Measurements from ENCODE around the gene DNAJA3. TPM values are rescaled to one million over a fixed set of nuclear protein-coding genes. Genes with fewer than 3 reads are reported as not detected.

Gene DNAJA3
- total RNA-seq, 1 donor = 31.0 TPM

- no peak for DNase-seq (ENCODE audit: low read depth in 2 of 3, low spot score in 2 of 3)
Observed at GRCh38 chr16:4428500-4428899, 2.8 kb downstream of the DNAJA3 start.

- DNase-seq (ENCODE audit: low read depth in 2 of 3, low spot score in 2 of 3) = no peak
Observed at GRCh38 chr16:4431023-4431422, 5.4 kb downstream of the DNAJA3 start.

GRCh38 chr16:4433228-4433627 lies 7.6 kb downstream of the DNAJA3 start:
- no peak for DNase-seq (ENCODE audit: low read depth in 2 of 3, low spot score in 2 of 3)

GRCh38 chr16:4433914-4434787 lies 8.5 kb downstream of the DNAJA3 start:
- DNase-seq (ENCODE audit: low read depth in 2 of 3, low spot score in 2 of 3) = no peak

- DNase-seq (ENCODE audit: low read depth in 2 of 3, low spot score in 2 of 3) = no peak
Observed at GRCh38 chr16:4435337-4436067, 9.8 kb downstream of the DNAJA3 start.

- no peak for DNase-seq (ENCODE audit: low read depth in 2 of 3, low spot score in 2 of 3)
Observed at GRCh38 chr16:4437366-4437765, 11.7 kb downstream of the DNAJA3 start.

- DNase-seq (ENCODE audit: low read depth in 2 of 3, low spot score in 2 of 3) = no peak
Observed at GRCh38 chr16:4442371-4442770, 16.7 kb downstream of the DNAJA3 start.

- DNase-seq (ENCODE audit: low read depth in 2 of 3, low spot score in 2 of 3) = no peak
Observed at GRCh38 chr16:4443271-4443670, 17.6 kb downstream of the DNAJA3 start.

- DNase-seq (ENCODE audit: low read depth in 2 of 3, low spot score in 2 of 3) = no peak
Observed at GRCh38 chr16:4443986-4444385, 18.3 kb downstream of the DNAJA3 start.

- no peak for DNase-seq (ENCODE audit: low read depth in 2 of 3, low spot score in 2 of 3)
Observed at GRCh38 chr16:4450430-4450829, 24.8 kb downstream of the DNAJA3 start.

- no peak for DNase-seq (ENCODE audit: low read depth in 2 of 3, low spot score in 2 of 3)
Observed at GRCh38 chr16:4450931-4451519, 25.4 kb downstream of the DNAJA3 start.

- DNase-seq (ENCODE audit: low read depth in 2 of 3, low spot score in 2 of 3) = no peak
Observed at GRCh38 chr16:4452674-4453073, 27.0 kb downstream of the DNAJA3 start.

- DNase-seq (ENCODE audit: low read depth in 2 of 3, low spot score in 2 of 3) = no peak
Observed at GRCh38 chr16:4454623-4455022, 29.0 kb downstream of the DNAJA3 start.

GRCh38 chr16:4455081-4455480 lies 29.4 kb downstream of the DNAJA3 start:
- DNase-seq (ENCODE audit: low read depth in 2 of 3, low spot score in 2 of 3) = no peak

- no peak for DNase-seq (ENCODE audit: low read depth in 2 of 3, low spot score in 2 of 3)
Observed at GRCh38 chr16:4455951-4456350, 30.3 kb downstream of the DNAJA3 start.

- DNase-seq (ENCODE audit: low read depth in 2 of 3, low spot score in 2 of 3) = no peak
Observed at GRCh38 chr16:4460936-4461249, 35.2 kb downstream of the DNAJA3 start.

- DNase-seq (ENCODE audit: low read depth in 2 of 3, low spot score in 2 of 3) = no peak
Observed at GRCh38 chr16:4461250-4462085, 35.8 kb downstream of the DNAJA3 start.

- DNase-seq (ENCODE audit: low read depth in 2 of 3, low spot score in 2 of 3) = no peak
Observed at GRCh38 chr16:4463522-4464163, 38.0 kb downstream of the DNAJA3 start.

GRCh38 chr16:4465977-4466779 lies 40.5 kb downstream of the DNAJA3 start:
- no peak for DNase-seq (ENCODE audit: low read depth in 2 of 3, low spot score in 2 of 3)

GRCh38 chr16:4467916-4468315 lies 42.2 kb downstream of the DNAJA3 start:
- no peak for DNase-seq (ENCODE audit: low read depth in 2 of 3, low spot score in 2 of 3)

All from hematopoietic multipotent progenitor cell (in vitro differentiated cells).